ENCODE measurements around the gene COL6A1. TPM values are rescaled to one million over a fixed set of nuclear protein-coding genes. Genes with fewer than 3 reads are reported as not detected.
"Not testable (repeated sequence)": the region's sequence is repeated elsewhere in the genome, so short reads cannot be mapped to it uniquely, and the experiment has no call there.

Gene COL6A1
- polyA plus RNA-seq, 1 donor: 205 TPM

DNA sequence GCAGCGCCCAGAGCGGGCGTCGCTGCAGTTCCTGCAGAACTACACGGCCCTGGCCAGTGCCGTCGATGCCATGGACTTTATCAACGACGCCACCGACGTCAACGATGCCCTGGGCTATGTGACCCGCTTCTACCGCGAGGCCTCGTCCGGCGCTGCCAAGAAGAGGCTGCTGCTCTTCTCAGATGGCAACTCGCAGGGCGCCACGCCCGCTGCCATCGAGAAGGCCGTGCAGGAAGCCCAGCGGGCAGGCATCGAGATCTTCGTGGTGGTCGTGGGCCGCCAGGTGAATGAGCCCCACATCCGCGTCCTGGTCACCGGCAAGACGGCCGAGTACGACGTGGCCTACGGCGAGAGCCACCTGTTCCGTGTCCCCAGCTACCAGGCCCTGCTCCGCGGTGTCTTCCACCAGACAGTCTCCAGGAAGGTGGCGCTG, 22.0 kb downstream of the COL6A1 start:
- DNase-seq: no peak

DNA sequence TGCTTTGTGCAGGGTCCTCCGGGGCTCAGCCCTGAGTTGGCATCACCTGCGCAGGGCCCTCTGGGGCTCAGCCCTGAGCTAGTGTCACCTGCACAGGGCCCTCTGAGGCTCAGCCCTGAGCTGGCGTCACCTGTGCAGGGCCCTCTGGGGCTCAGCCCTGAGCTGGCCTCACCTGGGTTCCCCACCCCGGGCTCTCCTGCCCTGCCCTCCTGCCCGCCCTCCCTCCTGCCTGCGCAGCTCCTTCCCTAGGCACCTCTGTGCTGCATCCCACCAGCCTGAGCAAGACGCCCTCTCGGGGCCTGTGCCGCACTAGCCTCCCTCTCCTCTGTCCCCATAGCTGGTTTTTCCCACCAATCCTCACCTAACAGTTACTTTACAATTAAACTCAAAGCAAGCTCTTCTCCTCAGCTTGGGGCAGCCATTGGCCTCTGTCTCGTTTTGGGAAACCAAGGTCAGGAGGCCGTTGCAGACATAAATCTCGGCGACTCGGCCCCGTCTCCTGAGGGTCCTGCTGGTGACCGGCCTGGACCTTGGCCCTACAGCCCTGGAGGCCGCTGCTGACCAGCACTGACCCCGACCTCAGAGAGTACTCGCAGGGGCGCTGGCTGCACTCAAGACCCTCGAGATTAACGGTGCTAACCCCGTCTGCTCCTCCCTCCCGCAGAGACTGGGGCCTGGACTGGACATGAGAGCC, 22.7 kb downstream of the COL6A1 start:
- DNase-seq: no peak

DNA sequence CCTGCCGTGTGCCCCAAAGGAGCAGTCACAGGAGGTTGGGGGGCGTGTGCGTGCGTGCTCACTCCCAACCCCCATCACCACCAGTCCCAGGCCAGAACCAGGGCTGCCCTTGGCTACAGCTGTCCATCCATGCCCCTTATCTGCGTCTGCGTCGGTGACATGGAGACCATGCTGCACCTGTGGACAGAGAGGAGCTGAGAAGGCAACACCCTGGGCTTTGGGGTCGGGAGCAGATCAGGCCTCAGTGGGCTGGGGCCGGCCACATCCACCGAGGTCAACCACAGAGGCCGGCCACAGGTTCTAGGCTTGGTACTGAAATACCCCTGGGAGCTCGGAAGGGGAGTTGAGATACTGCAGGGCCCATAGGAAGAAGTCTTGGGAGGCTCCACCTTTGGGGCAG, 23.5 kb downstream of the COL6A1 start:
- DNase-seq: no peak

GRCh38 chr21:46005481-46005881, 23.9 kb downstream of the COL6A1 start:
- no peak for DNase-seq

GRCh38 chr21:46005894-46006546, 24.4 kb downstream of the COL6A1 start:
- not testable (repeated sequence) for DNase-seq

- DNase-seq: no peak
These were observed 25.2 kb downstream of the COL6A1 start for GRCh38 chr21:46006547-46007491.

- DNase-seq: no peak
These were observed 25.9 kb downstream of the COL6A1 start for GRCh38 chr21:46007492-46007868.

GRCh38 chr21:46008893-46009621, 27.5 kb downstream of the COL6A1 start:
- DNase-seq: no peak

GRCh38 chr21:46009951-46010705, 28.6 kb downstream of the COL6A1 start:
- no peak for DNase-seq

DNA sequence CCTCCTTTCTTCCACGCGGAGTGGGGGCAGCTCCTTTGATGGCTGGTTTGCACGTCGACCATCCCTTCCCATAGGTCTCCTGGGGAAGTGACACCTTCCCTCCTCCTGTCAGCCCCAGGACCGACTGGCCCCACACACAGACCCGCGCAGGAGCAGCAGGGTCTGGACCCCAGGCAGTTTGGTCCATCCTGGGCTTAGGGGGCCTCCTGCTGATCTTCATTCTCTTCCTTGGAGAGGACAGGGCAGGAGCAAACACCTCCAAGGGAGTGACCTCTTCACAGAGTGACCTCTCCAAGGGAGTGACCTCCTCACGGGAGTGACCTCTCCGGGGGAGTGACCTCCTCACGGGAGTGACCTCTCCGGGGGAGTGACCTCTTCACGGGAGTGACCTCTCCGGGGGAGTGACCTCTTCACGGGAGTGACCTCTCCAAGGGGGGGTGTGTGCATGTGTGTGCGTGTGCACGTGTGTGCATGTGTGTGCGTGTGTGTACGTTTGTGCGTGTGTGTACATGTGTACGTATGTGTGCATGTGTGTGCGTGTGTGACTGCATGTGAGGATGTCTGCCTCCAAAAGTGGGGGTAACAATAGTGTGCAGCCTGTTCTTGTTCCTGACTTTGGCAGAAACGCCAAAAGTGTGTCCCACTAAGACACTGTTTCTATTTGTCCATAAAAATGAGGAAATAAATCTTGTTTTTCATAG, 29.8 kb downstream of the COL6A1 start:
- no peak for DNase-seq

DNA sequence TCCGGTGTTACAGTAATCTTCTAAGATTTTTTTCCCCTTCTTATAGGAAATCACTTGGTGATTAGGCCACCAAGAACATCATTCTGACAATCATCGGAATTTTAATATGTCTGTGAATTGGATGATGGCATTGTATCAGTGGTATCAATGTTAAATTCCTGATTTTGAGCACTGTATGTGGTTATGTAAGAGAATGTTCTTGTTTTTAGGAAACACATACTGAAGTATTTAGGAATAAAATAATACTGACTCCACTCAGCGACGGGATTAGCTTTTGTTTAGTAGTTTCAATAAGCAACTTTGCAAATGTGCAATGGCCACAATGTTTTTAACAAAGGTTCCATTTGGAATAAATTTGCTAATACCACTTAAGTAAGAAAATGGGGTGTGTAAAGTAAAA, 30.6 kb downstream of the COL6A1 start:
- DNase-seq: no peak

DNA sequence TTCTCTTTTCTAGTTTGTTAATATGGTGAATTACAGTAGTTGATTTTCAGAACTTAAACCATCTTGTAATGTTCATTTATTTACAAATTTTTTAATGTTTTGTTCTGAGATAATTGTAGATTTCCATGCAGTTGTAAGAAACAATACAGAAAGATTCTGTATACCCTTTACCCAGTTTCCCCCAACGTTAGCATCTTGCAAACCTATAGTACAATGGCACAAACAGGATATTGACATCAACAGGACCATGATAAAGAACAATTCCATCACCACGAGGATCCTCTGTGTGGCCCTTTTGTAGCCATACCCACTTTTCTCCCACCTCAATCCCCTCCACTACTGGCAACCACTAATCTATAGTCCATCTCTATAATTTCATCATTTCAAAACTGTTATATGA, 33.3 kb downstream of the COL6A1 start:
- DNase-seq: no peak

DNA sequence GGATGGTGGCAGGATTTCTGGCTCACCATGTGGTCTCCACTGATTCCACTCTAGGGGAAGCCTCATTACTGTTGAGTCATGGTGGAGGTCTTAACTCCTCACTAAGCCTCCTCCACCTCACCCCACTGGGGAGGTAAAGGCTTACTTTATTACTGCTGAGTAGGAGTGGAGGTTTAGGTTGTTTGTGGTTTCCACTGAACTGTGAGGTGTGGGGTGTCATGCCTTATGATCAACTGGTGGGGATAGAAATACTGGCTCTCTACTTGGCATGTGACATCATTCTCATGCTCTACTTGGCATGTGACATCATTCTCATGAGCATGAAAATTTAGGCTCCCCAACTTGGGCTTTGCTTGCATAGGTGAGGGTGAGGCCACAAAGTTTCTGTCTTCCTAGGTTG, 35.6 kb downstream of the COL6A1 start:
- DNase-seq: no peak

DNA sequence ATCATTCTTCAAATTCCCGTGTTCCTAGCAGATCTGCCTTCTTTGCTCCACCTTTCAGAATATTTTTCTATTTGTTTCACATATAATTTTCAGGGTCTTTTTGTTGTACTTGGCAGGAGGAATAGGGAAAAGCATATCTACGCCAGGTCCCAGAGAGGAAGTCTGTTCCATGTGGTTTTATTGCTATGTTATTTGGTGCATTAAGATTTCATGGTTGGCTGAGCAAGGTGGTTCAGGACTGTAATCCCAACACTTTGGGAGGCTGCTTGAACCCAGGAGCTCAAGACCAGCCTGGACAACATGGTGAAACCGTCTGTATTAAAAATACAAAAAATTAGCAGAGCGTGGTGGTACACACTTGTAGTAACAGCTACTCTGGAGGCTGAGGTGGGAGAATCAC, 36.1 kb downstream of the COL6A1 start:
- no peak for DNase-seq

GRCh38 chr21:46018615-46019014, 37.0 kb downstream of the COL6A1 start:
- DNase-seq: no peak

DNA sequence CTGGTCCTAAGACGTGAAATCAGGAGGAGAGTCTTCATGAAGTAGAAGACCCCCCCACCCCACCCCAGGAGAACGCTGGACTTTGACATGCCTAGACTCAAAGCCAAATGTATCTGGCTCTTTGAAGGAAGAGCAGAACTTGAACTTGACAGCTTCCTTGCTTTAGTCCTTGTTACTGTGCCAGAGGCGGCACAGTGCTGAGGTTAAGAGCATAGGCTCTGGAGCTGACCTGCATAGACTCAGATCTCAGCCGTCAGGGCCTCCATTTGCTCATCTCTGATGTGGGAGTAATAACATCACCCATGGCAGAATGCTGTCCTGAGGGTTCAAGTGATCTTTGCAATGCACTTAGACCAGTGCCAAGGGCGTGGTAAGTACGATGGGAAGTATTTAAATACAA, 39.0 kb downstream of the COL6A1 start:
- no peak for DNase-seq

- DNase-seq: no peak
These were observed 39.8 kb downstream of the COL6A1 start for GRCh38 chr21:46021398-46021797.

DNA sequence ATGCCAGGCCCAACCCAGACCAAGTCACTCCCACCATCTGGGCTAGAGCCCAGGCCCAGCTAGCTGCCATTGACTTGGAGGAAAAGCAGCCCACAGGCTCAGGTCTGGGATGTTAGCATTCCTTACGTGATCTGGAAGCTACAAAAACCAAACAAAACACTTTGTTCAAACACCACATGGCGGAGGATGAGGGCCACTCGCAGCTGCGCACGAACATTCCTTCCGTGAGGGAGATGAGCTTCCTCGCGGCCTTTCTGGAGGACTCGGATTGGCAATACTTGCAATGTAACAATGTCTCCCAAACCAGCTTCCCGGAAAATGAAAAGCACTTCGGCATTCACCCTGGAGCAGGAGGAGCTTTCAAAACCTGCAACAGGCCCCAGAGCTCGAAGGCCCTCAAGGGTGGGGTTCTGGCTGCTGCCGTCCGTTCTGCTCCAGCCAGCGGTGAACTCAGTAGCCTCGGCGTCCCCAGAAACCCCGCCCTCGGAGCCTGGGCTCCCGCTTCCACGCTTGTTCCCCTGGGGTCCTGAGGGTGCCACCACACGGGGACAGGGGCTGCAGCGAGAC, 40.5 kb downstream of the COL6A1 start:
- no peak for DNase-seq

DNA sequence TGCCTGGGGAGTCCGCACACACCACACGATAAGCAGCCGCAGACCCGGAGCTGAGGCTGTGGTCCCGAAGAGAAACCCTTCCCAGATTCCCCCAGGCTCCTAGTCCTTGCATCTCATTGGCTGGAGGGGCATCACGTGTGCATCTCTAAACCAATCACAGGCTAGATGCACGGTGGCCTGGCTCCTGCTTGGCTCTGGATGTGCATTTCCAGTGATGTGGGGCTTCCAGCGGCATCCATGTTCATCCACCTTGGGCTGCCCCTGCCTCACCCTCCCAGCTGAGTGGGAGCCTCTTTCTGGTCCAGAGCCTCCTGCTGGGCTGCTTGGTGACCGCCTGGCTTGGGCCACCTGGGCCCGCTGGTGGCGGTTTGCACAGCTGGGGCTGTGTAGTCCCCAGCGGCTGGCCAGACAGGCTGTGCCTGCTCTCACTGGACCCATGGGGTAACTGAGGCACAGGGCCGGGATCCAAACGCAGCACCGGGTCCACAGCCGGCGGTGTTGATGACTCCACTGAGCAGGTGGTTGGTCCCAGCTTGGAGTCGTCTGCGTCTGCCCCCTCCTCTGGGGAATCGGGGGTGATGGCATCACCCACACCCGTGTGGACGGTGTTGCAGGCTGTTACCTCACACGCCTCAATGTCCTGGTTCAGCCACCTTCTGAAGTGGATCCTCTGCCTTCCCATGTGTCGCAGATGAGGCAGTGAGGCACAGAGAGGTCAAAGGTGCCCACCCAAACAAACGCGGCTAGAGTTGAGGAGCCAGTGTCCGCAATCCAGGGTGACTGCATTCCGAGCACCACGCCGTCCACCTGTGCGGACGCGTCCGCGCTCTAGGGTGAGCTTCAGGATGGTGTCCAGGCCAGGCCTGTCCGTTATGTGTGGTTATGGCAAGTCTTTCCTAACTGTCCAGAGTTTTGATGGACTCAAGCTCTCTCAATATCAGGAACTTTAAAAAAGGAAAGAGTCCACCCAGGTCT, 41.3 kb downstream of the COL6A1 start:
- DNase-seq: no peak

Data from left kidney (tissue), 2 donors.